ENCODE results near the gene MALAT1. TPM values are rescaled to one million over a fixed set of nuclear protein-coding genes. Genes with fewer than 3 reads are reported as not detected.
A peak's percentile ranks its signal among the peaks of the same experiment; 100 is the strongest.
"Not testable (repeated sequence)": the region's sequence is repeated elsewhere in the genome, so short reads cannot be mapped to it uniquely, and the experiment has no call there.

The MALAT1 gene
- polyA plus RNA-seq, 1 experiment, result 1,149 TPM

DNA sequence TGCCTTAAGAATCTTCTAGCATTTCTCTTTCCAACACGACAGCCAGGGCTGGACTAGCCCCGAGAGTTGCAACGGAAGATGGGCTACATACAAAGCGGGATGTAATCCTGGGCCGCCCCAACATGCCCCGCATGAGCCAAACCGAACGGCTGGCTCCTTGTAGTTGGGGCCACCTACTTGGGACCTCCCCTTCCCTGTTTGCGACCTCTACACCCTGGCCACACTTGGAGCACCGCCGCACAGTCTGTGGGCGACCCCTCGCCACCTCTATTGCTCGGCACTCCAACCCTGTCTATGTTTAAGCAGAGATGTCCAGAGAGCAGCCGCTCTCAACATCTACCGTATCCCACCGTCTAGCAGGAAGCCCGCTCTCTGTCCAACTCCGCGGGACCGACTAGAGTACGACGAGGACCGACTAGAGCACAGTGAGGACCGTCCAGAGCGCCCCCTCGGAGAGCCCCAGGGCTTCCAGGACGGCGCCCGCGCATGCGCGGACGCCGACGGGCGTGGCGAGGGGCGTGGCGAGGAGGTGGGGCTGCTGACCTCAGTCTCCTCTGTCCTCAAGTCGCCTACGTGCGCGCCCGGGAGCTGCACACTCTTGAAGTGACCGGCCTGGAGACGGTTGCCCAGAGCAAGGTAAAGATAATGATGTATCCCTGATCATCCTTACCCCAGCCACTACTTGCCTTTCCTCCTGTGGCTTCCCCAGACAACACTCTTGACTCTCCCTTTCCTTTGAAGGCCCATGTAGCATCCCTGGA lies 44.0 kb upstream of the MALAT1 start:
- peak overlapping the region; percentile 67 for H3K4me3 ChIP-seq (ENCODE audit: low read depth, low read length)
- TF ChIP-seq, protein P1, sequence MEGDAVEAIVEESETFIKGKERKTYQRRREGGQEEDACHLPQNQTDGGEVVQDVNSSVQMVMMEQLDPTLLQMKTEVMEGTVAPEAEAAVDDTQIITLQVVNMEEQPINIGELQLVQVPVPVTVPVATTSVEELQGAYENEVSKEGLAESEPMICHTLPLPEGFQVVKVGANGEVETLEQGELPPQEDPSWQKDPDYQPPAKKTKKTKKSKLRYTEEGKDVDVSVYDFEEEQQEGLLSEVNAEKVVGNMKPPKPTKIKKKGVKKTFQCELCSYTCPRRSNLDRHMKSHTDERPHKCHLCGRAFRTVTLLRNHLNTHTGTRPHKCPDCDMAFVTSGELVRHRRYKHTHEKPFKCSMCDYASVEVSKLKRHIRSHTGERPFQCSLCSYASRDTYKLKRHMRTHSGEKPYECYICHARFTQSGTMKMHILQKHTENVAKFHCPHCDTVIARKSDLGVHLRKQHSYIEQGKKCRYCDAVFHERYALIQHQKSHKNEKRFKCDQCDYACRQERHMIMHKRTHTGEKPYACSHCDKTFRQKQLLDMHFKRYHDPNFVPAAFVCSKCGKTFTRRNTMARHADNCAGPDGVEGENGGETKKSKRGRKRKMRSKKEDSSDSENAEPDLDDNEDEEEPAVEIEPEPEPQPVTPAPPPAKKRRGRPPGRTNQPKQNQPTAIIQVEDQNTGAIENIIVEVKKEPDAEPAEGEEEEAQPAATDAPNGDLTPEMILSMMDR (IDR thresholded peaks at IDR 0.05; ENCODE audit: low read depth, low read length), result no peak
- DNase-seq (ENCODE audit: low read depth, low spot score), result no peak
- CTCF ChIA-PET, result no interaction called here
- POLR2A ChIA-PET, result interaction anchor here (0.5 to 2.7 kb wide), 10 partner anchors 17 to 82 kb away, joined by 3 to 18 read pairs (median 6); partner anchors contain the start of genes MALAT1 and NEAT1
- H3K9me3 ChIP-seq (ENCODE audit: control insufficient read depth, insufficient read depth, low read length), result peaks cover 4% of the 10 kb centered on the region; the same call in 1 of the 2 replicates
- peak overlapping the region; percentile 82 for H3K27ac ChIP-seq (ENCODE audit: low read depth, low read length)
- no peaks in the 10 kb centered on the region for H3K27me3 ChIP-seq (ENCODE audit: control insufficient read depth, insufficient read depth, low read length)

DNA sequence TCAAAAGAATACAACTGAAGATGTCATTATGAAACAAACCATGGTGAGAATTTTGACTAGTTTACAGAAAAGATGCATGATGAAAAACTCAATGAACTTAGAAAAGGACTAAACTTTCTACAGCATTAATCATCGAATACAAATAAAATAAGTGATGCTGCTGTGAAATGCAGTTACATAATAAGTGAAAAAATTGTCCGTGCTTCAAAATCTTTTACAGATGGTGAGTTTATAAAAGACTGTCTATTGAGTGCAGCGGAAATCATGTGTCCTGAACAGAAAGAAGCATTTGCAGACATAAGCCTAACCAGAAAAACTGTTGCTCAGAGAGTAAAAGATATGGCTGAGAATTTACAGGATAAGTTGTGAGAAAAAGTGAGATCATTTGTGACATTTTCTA lies 42.4 kb upstream of the MALAT1 start:
- ChIA-PET POLR2A (interaction anchor here (0.7 to 1.0 kb wide), 2 partner anchors 36 to 45 kb away, joined by 3 to 5 read pairs; no protein-coding TSS in a partner anchor), CTCF (no interaction called here)
- DNase-seq (ENCODE audit: low read depth, low spot score), result no peak
- Histone ChIP-seq H3K27me3 (ENCODE audit: control insufficient read depth, insufficient read depth, low read length) (no peaks in the 10 kb centered on the region), H3K27ac (ENCODE audit: low read depth, low read length) (no peak overlapping the region), H3K4me3 (ENCODE audit: low read depth, low read length) (no peak overlapping the region), H3K9me3 (ENCODE audit: control insufficient read depth, insufficient read depth, low read length) (no peaks in the 10 kb centered on the region)
- TF ChIP-seq, protein P1 (IDR thresholded peaks at IDR 0.05; ENCODE audit: low read depth, low read length), result no peak

DNA sequence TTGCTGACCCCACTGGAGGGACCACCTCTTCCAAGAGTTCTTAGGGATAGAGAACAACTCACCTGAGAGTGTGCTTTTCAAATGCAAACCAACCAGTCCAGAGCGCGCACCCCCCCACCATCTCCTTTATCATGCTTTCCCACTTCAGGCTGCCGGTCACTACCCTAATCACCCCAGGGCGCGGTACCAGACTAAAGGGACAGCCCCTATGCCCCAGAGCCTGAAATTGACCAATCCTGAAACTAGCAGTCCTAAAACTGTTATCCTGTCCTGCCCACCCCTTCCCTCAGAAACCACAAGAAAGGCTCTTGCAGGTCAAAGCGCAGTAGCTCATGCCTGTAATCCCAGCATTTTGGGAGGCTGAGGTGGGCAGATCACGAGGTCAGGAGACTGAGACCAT lies 39.3 kb upstream of the MALAT1 start:
- Histone ChIP-seq H3K4me3 (ENCODE audit: low read depth, low read length) (no peak overlapping the region), H3K27ac (ENCODE audit: low read depth, low read length) (no peak overlapping the region), H3K9me3 (ENCODE audit: control insufficient read depth, insufficient read depth, low read length) (no peaks in the 10 kb centered on the region), H3K27me3 (ENCODE audit: control insufficient read depth, insufficient read depth, low read length) (no peaks in the 10 kb centered on the region)
- TF ChIP-seq, protein P1 (IDR thresholded peaks at IDR 0.05; ENCODE audit: low read depth, low read length), result no peak
- no peak for DNase-seq (ENCODE audit: low read depth, low spot score)
- ChIA-PET CTCF (interaction anchor here (1.0 to 2.0 kb wide), 2 partner anchors 20 to 38 kb away, joined by 3 to 4 read pairs; no protein-coding TSS in a partner anchor), POLR2A (interaction anchor here (0.8 to 1.1 kb wide), 2 partner anchors 19 to 49 kb away, joined by 3 to 4 read pairs; no protein-coding TSS in a partner anchor)

DNA sequence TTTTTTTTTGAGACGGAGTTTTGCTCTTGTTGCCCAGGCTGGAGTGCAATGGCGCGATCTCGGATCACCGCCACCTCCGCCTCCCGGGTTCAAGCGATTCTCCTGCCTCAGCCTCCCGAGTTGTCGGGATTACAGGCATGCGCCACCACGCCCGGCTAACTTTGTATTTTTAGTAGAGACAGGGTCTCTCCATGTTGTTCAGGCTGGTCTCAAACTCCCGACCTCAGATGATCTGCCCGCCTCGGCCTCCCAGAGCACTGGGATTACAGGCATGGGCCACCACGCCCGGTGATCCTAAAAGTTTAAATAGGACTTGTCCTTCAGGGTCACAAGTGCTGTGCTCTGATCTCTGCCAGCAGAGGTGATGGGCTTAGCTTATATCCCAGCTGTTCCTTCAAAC lies 33.4 kb upstream of the MALAT1 start:
- not testable (repeated sequence) for H3K27ac ChIP-seq (ENCODE audit: low read depth, low read length); H3K4me3 ChIP-seq (ENCODE audit: low read depth, low read length); H3K27me3 ChIP-seq (ENCODE audit: control insufficient read depth, insufficient read depth, low read length); H3K9me3 ChIP-seq (ENCODE audit: control insufficient read depth, insufficient read depth, low read length); DNase-seq (ENCODE audit: low read depth, low spot score)
- CTCF ChIA-PET, result interaction anchor here (0.6 to 1.4 kb wide), 3 partner anchors 43 to 98 kb away, joined by 4 to 5 read pairs (median 4); no protein-coding TSS in a partner anchor
- POLR2A ChIA-PET, result interaction anchor here (0.6 to 1.1 kb wide), 4 partner anchors 11 to 43 kb away, joined by 3 to 4 read pairs (median 3); no protein-coding TSS in a partner anchor

DNA sequence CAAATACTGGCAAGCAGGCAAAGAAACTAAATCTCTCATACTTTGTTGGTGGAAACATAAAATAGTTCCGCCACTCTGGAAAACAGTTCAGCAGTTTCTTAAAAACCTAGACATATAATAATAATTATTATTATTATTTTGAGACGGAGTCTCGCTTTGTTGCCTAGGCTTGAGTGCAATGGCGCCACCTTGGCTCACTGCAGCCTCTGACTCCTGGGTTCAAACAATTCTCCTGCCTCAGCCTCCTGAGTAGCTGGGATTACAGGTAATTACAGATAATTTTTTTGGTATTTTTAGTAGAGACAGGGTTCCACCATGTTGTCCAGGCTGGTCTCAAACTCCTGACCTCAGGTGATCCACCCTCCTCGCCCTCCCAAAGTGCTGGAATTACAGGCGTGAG lies 31.5 kb upstream of the MALAT1 start:
- CTCF ChIA-PET; H3K9me3 ChIP-seq (ENCODE audit: control insufficient read depth, insufficient read depth, low read length); H3K27me3 ChIP-seq (ENCODE audit: control insufficient read depth, insufficient read depth, low read length); POLR2A ChIA-PET; DNase-seq (ENCODE audit: low read depth, low spot score); H3K27ac ChIP-seq (ENCODE audit: low read depth, low read length); H3K4me3 ChIP-seq (ENCODE audit: low read depth, low read length): not testable (repeated sequence)

DNA sequence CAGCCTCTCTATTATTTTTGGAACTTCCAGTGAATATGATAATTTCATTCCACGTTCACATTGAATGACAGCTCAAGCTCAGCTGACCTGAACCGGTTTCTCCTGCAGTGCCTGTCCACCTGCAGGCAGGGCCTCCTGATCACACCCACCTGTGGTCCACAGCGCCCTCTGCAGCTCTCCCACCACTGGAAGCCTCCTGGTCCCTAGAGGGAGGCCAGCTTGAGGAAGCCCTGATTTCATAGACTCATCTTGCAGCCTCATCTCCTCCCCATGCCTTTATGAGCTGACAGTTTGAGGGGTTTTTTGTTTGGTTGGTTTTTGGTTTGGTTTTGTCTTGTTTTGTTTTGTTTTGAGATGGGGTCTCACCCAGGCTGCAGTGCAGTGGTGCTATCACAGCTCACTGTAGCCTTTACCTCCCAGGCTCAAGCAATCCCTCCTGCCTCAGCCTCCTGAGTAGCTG lies 29.9 kb upstream of the MALAT1 start:
- Histone ChIP-seq H3K27ac (ENCODE audit: low read depth, low read length) (no peak overlapping the region), H3K4me3 (ENCODE audit: low read depth, low read length) (no peak overlapping the region), H3K27me3 (ENCODE audit: control insufficient read depth, insufficient read depth, low read length) (no peaks in the 10 kb centered on the region), H3K9me3 (ENCODE audit: control insufficient read depth, insufficient read depth, low read length) (no peaks in the 10 kb centered on the region)
- CTCF ChIA-PET, result interaction anchor here (1.3 kb wide), 1 partner anchor 10 kb away, joined by 4 read pairs; no protein-coding TSS in a partner anchor
- no peak for DNase-seq (ENCODE audit: low read depth, low spot score)
- TF ChIP-seq, protein P1 (IDR thresholded peaks at IDR 0.05; ENCODE audit: low read depth, low read length), result peak; percentile 31
- POLR2A ChIA-PET, result interaction anchor here (0.5 to 1.1 kb wide), 4 partner anchors 19 to 40 kb away, joined by 3 to 5 read pairs (median 4); no protein-coding TSS in a partner anchor
